Neutrophil (primary cell): ENCODE results near the gene KCNJ12.

Experiments used
- H3K27ac ChIP-seq: fragments of 200-600 bp; sonication (generic); 2 replicates; pipeline ENCODE4 v1.5.1; 2016; ENCODE audit warnings: mild to moderate bottlenecking, moderate library complexity
- H3K27me3 ChIP-seq: fragments of 200-600 bp; sonication (generic); 2 replicates; pipeline ENCODE4 v1.6.0; 2016; ENCODE audit warnings: mild to moderate bottlenecking
- H3K36me3 ChIP-seq: fragments of 200-600 bp; sonication (generic); 2 replicates; pipeline ENCODE4 v1.5.1; 2017
- H3K4me1 ChIP-seq, 2 experiments: fragments of 200-600 bp in 1 of 2; sonication (generic) in 1 of 2; 1 replicate in 1 of 2; 2 replicates in 1 of 2; pipeline versions ENCODE4 v1.5.1 to v1.6.1; 2013 to 2016; ENCODE audit warnings: low read depth in 1 of 2, low read length in 1 of 2, mild to moderate bottlenecking in 1 of 2, moderate library complexity in 1 of 2; ENCODE audit not compliant: control insufficient read depth in 1 of 2, insufficient read depth in 1 of 2
- H3K4me3 ChIP-seq, 2 experiments: fragments of 200-600 bp in 1 of 2; sonication (generic) in 1 of 2; 1 replicate in 1 of 2; 2 replicates in 1 of 2; pipeline ENCODE4 v1.5.1; 2013 to 2016; ENCODE audit warnings: low read depth in 1 of 2, low read length in 1 of 2, mild to moderate bottlenecking in 1 of 2, moderate library complexity in 1 of 2
- H3K9me3 ChIP-seq: fragments of 200-600 bp; sonication (generic); 2 replicates; pipeline ENCODE4 v1.5.1; 2016
- TF ChIP-seq, protein P1 (sequence below): fragments of 200-600 bp; sonication (generic); IDR thresholded peaks from 2 replicates; pipeline ENCODE4 v1.5.1; 2016; ENCODE audit warnings: antibody characterized with exemption

Gene KCNJ12

DNA sequence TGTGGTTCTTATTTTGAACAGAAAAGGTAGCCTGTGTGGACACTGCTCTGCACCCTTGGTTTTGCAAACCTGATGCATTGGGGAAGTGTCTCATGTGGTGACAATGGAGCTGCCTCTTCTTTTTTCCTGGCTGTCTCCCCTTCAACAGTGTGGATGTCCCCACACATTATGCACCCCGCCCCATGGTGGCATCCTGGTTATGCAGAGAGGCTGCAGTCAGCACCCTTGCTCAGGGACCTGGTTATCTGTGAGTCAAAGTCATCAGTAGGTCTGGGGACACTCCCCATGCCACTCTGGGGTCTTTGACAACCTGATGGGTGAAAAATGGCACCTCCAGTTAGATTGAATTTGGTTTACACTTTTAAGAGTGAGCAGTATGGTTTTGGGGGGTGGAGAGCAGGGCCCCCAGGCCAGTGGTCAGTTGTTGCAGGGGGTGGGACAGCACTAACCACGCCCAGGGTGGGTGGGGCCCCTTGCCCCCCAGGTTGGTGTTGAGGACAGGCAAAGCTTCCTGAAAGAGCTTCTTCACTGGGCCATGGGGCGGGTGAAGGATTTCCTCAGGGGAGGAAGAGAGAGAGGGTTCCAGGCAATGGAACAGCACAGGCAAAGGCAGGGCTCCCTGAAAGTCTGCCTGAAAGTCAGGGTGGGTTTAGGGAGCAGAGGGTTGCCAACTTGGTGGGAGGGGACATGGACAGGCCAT is 24.6 kb upstream of the KCNJ12 start:
- Histone ChIP-seq H3K4me3 (no peak overlapping the region), H3K27me3 (no peaks in the 10 kb centered on the region), H3K9me3 (no peaks in the 10 kb centered on the region), H3K36me3 (no peaks in the 10 kb centered on the region), H3K27ac (no peak overlapping the region), H3K4me1 (peaks cover 8% of the 10 kb centered on the region in 2 experiments)
- TF ChIP-seq, protein P1, sequence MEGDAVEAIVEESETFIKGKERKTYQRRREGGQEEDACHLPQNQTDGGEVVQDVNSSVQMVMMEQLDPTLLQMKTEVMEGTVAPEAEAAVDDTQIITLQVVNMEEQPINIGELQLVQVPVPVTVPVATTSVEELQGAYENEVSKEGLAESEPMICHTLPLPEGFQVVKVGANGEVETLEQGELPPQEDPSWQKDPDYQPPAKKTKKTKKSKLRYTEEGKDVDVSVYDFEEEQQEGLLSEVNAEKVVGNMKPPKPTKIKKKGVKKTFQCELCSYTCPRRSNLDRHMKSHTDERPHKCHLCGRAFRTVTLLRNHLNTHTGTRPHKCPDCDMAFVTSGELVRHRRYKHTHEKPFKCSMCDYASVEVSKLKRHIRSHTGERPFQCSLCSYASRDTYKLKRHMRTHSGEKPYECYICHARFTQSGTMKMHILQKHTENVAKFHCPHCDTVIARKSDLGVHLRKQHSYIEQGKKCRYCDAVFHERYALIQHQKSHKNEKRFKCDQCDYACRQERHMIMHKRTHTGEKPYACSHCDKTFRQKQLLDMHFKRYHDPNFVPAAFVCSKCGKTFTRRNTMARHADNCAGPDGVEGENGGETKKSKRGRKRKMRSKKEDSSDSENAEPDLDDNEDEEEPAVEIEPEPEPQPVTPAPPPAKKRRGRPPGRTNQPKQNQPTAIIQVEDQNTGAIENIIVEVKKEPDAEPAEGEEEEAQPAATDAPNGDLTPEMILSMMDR, result no peak

- Histone ChIP-seq H3K9me3 (no peaks in the 10 kb centered on the region), H3K27me3 (no peaks in the 10 kb centered on the region), H3K4me3 (no peak overlapping the region), H3K4me1 (peaks cover 8% of the 10 kb centered on the region in 2 experiments), H3K36me3 (no peaks in the 10 kb centered on the region), H3K27ac (no peak overlapping the region)
- TF ChIP-seq, protein P1, result no peak
These were observed 23.8 kb upstream of the KCNJ12 start for GRCh38 chr17:21352221-21352980.

DNA sequence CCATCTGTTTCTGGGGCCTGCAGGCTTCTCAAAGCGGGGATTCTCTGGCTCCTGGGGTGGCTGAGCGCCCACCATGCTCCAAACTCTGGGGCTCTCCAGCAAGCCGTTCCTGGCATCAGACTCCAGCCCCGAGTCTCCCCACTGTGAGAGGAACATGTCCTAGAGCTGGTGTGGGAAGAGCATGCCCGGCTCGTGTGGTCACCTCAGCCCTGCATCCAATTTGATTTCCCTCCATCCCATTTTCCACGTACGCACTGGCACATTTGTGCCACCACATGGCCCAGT is 23.2 kb upstream of the KCNJ12 start:
- TF ChIP-seq, protein P1, result no peak
- H3K4me3 ChIP-seq, result no peak overlapping the region
- no peak overlapping the region for H3K27ac ChIP-seq
- H3K36me3 ChIP-seq, result no peaks in the 10 kb centered on the region
- H3K27me3 ChIP-seq, result no peaks in the 10 kb centered on the region
- no peaks in the 10 kb centered on the region for H3K9me3 ChIP-seq
- peaks cover 8% of the 10 kb centered on the region in 2 experiments for H3K4me1 ChIP-seq

DNA sequence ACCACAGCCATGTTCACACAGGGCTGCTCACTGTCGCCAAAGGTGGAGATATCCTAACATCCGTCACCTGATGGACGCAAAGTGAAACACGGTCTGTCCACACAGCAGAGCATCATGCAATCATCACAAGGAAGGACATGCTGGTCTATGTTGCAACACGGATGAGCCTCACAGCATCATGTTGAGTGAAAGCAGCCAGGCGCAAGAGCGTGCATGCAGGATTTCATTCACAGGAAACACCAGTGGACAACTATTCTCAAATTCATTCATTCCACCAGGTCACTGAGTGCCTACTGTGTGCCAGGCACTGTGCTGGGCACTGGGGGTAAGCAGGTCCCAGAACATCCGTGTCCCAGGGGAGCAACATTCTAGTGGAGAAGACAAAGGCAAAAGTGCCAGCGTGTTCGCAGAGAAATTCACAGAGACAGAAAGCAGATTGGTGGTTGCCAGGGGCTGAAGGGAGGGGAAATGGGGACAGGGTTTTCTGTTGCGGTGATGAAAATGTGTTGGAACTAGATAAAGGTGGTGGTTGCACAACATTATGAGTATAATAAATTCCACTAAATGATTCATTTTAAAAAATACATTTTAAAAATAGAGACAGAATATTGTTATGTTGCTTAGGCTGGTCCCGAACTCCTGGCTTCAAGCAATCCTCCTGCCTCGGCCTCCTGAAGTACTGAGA is 22.7 kb upstream of the KCNJ12 start:
- no peak overlapping the region for H3K4me3 ChIP-seq
- peaks cover 8% of the 10 kb centered on the region in 2 experiments for H3K4me1 ChIP-seq
- no peaks in the 10 kb centered on the region for H3K36me3 ChIP-seq
- no peaks in the 10 kb centered on the region for H3K9me3 ChIP-seq
- TF ChIP-seq, protein P1, result no peak
- H3K27me3 ChIP-seq, result no peaks in the 10 kb centered on the region
- H3K27ac ChIP-seq, result no peak overlapping the region

DNA sequence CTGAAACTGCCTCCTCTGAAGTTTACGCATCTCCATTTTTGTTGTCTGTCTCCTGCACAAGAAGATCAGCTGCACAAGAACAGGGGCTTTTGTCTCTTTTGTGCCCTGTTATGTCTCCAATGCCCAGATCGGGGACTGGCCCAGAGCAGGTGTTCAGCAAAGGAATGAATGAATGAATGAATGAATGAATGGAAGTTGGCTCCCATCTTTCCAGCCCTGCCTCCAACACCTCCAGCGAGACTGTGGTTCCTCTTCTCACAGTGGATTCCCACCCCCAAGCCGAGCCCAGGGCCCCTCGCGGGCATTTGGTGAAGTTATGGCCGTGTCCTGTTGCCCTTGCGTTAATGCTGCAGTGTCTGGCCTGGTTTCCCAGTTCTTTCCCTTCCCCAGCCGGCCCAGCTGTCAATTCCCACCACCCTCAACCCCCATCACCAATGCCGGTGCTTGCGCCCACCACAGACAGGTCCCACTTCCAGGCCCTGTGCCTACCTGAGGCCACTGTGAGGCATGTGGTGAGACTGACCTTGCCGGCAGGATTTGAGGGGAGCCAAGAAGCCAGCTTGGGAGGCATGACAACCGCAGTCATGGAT is 21.3 kb upstream of the KCNJ12 start:
- Histone ChIP-seq H3K27me3 (no peaks in the 10 kb centered on the region), H3K4me1 (peaks cover 8% of the 10 kb centered on the region in 2 experiments), H3K36me3 (no peaks in the 10 kb centered on the region), H3K27ac (no peak overlapping the region), H3K4me3 (no peak overlapping the region), H3K9me3 (no peaks in the 10 kb centered on the region)
- TF ChIP-seq, protein P1, result no peak
